Peyer's patch (tissue), 4 donors: ENCODE data around the gene ARHGAP24. TPM values are rescaled to one million over a fixed set of nuclear protein-coding genes. Genes with fewer than 3 reads are reported as not detected.

Experiments used
- DNase-seq, 3 donors: peaks; one replicate each; pipeline ENCODE4 v3.0.0-alpha.2; 2017 to 2019
- H3K27ac ChIP-seq, 4 donors: fragments of 200-600 bp; sonication (generic); one replicate each; pipeline ENCODE4 v1.5.1; 2016 to 2019
- H3K27me3 ChIP-seq, 2 donors: fragments of 200-600 bp; sonication (generic); one replicate each; pipeline ENCODE4 v1.5.1; 2019
- H3K36me3 ChIP-seq, 3 donors: fragments of 200-600 bp; sonication (generic); one replicate each; pipeline ENCODE4 v1.5.1; 2016 to 2019
- H3K4me1 ChIP-seq, 4 donors: fragments of 200-600 bp; sonication (generic); one replicate each; pipeline ENCODE4 v1.5.1; 2016 to 2019
- H3K4me3 ChIP-seq, 4 donors: fragments of 200-600 bp; sonication (generic); 1 replicate in 3 of 4; 2 replicates in 1 of 4; pipeline ENCODE4 v1.5.1; 2016 to 2019; ENCODE audit warnings: mild to moderate bottlenecking in 1 of 4
- H3K9me3 ChIP-seq, 4 donors: fragments of 200-600 bp; sonication (generic); one replicate each; pipeline ENCODE4 v1.5.1; 2016 to 2019; ENCODE audit warnings: mild to moderate bottlenecking in 1 of 4
- POLR2A ChIP-seq, 2 donors: fragments of 450-650 bp; IDR thresholded peaks; one replicate each; pipeline ENCODE4 v1.5.1; 2017; ENCODE audit warnings: antibody characterized with exemption in 2 of 2, mild to moderate bottlenecking in 2 of 2, moderate library complexity in 2 of 2
- total RNA-seq, 4 donors: library from RNA; depleted of rRNA; stranded (reverse); fragments of >200 nt; gene quantifications; one replicate each; pipeline ENCODE4 v1.1.0, GENCODE V29; 2016
- TF ChIP-seq, protein P1 (sequence below), 6 experiments: fragments of 450-650 bp in 4 of 6; fragments of 200-600 bp in 2 of 6; sonication (generic) in 1 of 6; IDR thresholded peaks; one replicate each; pipeline ENCODE4 v1.5.1; 2017 to 2019; ENCODE audit warnings: antibody characterized with exemption in 6 of 6, mild to moderate bottlenecking in 3 of 6, moderate library complexity in 1 of 6

Gene ARHGAP24
- total RNA-seq, 4 donors from 2014 or later, result 4.7 to 330 (median 20.0) TPM

DNA sequence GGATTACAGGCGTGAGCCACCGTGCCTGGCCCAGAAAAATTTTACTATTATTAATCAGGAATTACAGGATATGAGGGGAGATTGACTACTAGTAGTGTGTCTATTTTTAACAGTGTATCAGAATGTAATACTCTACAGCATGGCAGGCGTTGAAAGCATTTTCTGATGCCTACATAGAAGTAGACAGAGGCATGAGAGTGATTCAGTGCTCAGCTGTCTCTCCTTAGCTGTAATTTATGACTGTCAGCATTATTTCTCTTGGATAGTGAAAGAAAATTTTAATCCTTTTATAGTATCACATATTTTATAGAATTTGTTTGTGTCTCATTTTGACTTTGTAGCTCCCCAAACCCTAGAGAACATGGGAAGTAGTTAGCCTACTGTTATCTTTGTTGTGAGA is 20.7 kb downstream of the ARHGAP24 start:
- Histone ChIP-seq H3K36me3 (no peaks in the 10 kb centered on the region), H3K27ac (peak overlapping the region in 1 of 4 donors; percentile 25), H3K4me1 (peaks cover 0 to 11% (median 0%) of the 10 kb centered on the region in 4 donors), H3K9me3 (no peaks in the 10 kb centered on the region), H3K4me3 (no peak overlapping the region), H3K27me3 (no peaks in the 10 kb centered on the region)
- DNase-seq, result no peak
- TF ChIP-seq, protein P1, sequence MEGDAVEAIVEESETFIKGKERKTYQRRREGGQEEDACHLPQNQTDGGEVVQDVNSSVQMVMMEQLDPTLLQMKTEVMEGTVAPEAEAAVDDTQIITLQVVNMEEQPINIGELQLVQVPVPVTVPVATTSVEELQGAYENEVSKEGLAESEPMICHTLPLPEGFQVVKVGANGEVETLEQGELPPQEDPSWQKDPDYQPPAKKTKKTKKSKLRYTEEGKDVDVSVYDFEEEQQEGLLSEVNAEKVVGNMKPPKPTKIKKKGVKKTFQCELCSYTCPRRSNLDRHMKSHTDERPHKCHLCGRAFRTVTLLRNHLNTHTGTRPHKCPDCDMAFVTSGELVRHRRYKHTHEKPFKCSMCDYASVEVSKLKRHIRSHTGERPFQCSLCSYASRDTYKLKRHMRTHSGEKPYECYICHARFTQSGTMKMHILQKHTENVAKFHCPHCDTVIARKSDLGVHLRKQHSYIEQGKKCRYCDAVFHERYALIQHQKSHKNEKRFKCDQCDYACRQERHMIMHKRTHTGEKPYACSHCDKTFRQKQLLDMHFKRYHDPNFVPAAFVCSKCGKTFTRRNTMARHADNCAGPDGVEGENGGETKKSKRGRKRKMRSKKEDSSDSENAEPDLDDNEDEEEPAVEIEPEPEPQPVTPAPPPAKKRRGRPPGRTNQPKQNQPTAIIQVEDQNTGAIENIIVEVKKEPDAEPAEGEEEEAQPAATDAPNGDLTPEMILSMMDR (IDR thresholded peaks at IDR 0.05), result no peak
- no peak for TF ChIP-seq POLR2A (IDR thresholded peaks at IDR 0.05)

DNA sequence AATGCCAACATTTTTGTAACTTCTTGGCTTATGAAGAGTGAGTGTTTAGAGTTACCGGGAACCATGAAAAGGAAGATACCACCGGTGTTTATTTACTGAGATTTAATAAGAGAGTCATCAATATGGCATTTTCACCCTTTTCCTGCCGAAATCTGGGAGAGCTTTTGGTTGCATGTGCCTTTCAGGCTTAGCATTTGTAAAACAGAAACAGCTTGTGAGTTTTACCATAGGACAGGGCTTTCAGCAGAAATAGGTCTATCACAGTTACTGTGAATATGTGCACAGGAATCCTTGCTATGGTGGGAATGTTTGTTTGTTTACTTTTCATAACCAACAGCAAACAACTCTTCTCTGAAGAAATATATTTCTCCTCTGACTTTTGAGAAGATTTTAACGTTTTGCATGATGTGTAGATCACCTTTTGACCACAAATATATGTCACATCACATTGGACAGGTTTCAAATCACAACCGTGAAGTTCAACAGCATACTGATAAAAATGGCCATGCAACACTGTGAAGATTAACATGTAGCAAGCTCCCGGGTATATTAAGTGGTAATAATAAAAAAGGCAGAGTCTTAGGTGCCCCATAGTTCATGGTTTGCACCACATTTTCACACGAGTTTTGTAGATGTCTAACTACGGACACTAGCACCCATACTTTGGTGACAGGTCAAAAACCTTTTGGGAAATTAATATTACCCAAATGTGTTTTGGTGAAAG is 21.3 kb downstream of the ARHGAP24 start:
- H3K27ac ChIP-seq, result peak overlapping the region in 1 of 4 donors; percentile 1
- H3K27me3 ChIP-seq, result no peaks in the 10 kb centered on the region
- no peaks in the 10 kb centered on the region for H3K36me3 ChIP-seq
- no peaks in the 10 kb centered on the region for H3K9me3 ChIP-seq
- H3K4me3 ChIP-seq, result no peak overlapping the region
- H3K4me1 ChIP-seq, result peaks cover 0 to 11% (median 0%) of the 10 kb centered on the region in 4 donors
- DNase-seq, result no peak
- TF ChIP-seq, protein P1 (IDR thresholded peaks at IDR 0.05), result no peak
- no peak for TF ChIP-seq POLR2A (IDR thresholded peaks at IDR 0.05)

- H3K9me3 ChIP-seq, result no peaks in the 10 kb centered on the region
- H3K4me1 ChIP-seq, result peaks cover 0 to 11% (median 0%) of the 10 kb centered on the region in 4 donors
- no peak overlapping the region for H3K4me3 ChIP-seq
- H3K27me3 ChIP-seq, result no peaks in the 10 kb centered on the region
- no peak for DNase-seq
- TF ChIP-seq, protein P1 (IDR thresholded peaks at IDR 0.05), result no peak
- no peak for TF ChIP-seq POLR2A (IDR thresholded peaks at IDR 0.05)
- H3K36me3 ChIP-seq, result no peaks in the 10 kb centered on the region
- H3K27ac ChIP-seq, result no peak overlapping the region
Observed at GRCh38 chr4:85496933-85497332, 22.0 kb downstream of the ARHGAP24 start.

- peak in 2 of 3 donors; percentile 82 for DNase-seq
- Histone ChIP-seq H3K27ac (peak overlapping the region in 1 of 4 donors; percentile 57), H3K27me3 (no peaks in the 10 kb centered on the region), H3K4me3 (no peak overlapping the region), H3K4me1 (peaks cover 0 to 11% (median 0%) of the 10 kb centered on the region in 4 donors), H3K36me3 (no peaks in the 10 kb centered on the region), H3K9me3 (no peaks in the 10 kb centered on the region)
- TF ChIP-seq, protein P1 (IDR thresholded peaks at IDR 0.05), result no peak
Observed at GRCh38 chr4:85498068-85498733, 23.3 kb downstream of the ARHGAP24 start.

GRCh38 chr4:85499573-85499972 is 24.6 kb downstream of the ARHGAP24 start:
- H3K9me3 ChIP-seq, result no peaks in the 10 kb centered on the region
- no peaks in the 10 kb centered on the region for H3K27me3 ChIP-seq
- peaks cover 0 to 11% (median 0%) of the 10 kb centered on the region in 4 donors for H3K4me1 ChIP-seq
- no peak for TF ChIP-seq POLR2A (IDR thresholded peaks at IDR 0.05)
- TF ChIP-seq, protein P1 (IDR thresholded peaks at IDR 0.05), result no peak
- no peaks in the 10 kb centered on the region for H3K36me3 ChIP-seq
- H3K27ac ChIP-seq, result no peak overlapping the region
- H3K4me3 ChIP-seq, result no peak overlapping the region
- DNase-seq, result no peak
